CD4-positive, alpha-beta T cell treated with Interferon gamma for 1 hour (primary cell): ENCODE data around the gene ITGB2.
"Not testable (repeated sequence)": the region's sequence is repeated elsewhere in the genome, so short reads cannot be mapped to it uniquely, and the experiment has no call there.

ENCODE experiments used
- DNase-seq: peaks from one replicate; pipeline ENCODE4 v3.0.0-alpha.2; 2020

Gene ITGB2

DNA sequence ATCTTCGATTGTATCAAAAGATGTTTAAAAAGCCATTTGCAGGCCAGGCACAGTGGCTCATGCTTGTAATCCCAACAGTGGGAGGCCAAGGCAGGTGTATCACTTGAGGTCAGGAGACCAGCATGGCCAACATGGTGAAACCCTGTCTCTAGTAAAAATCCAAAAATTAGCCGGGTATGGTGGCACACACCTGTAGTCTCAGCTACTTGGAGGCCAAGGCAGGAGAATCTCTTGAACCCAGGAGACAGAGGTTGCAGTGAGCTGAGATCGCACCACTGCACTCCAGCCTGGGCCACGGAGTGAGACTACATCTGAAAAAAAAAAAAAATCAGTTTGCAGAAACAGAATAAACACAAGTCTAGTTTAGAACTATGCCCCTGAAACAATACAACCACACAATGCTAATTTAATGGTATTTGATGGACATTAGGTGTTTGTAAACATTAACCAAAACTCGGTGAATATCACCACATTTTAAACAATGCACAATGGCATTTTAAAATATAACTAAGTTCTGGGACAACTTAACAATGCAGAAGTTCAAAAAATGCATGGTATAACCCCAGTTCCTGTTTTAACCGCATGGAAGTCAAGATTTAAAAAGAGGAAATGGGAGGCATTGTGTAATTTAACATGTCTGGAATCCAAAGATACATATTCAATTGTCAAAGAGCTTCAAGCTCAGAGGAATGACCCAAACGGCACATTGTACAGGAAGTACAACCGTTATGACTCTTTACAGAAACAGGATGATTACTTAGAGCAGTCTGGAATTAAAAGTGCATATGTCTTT is 40.1 kb downstream of the ITGB2 start:
- DNase-seq, result peak; percentile 18

- not testable (repeated sequence) for DNase-seq
These were observed 41.5 kb downstream of the ITGB2 start for GRCh38 chr21:44879238-44879637.

- DNase-seq, result peak; percentile 31
These were observed 42.4 kb downstream of the ITGB2 start for GRCh38 chr21:44878053-44878982.

- no peak for DNase-seq
These were observed 43.7 kb downstream of the ITGB2 start for GRCh38 chr21:44876849-44877575.

DNA sequence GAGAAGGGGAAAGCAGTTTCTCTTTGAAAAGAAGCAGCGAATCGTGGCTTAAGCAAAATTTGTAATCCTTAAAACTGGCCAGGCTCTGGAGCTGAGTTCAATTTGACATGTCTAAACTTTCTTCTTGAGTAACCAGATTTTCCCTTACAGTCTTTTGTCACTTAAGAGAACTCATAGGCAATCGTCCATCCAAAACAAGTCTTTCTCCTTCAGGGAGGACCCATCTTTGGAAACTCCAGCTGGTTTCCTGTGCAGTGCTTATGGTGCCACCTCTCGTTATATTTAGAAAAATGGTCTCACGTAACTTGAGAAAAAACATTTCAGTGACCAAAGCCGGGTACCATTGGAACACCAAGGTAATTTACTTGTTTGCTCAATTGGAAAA is 45.4 kb downstream of the ITGB2 start:
- no peak for DNase-seq

- peak; percentile 58 for DNase-seq
These were observed 46.0 kb downstream of the ITGB2 start for GRCh38 chr21:44874497-44875315.

GRCh38 chr21:44874240-44874496 is 46.5 kb downstream of the ITGB2 start:
- DNase-seq, result no peak

DNA sequence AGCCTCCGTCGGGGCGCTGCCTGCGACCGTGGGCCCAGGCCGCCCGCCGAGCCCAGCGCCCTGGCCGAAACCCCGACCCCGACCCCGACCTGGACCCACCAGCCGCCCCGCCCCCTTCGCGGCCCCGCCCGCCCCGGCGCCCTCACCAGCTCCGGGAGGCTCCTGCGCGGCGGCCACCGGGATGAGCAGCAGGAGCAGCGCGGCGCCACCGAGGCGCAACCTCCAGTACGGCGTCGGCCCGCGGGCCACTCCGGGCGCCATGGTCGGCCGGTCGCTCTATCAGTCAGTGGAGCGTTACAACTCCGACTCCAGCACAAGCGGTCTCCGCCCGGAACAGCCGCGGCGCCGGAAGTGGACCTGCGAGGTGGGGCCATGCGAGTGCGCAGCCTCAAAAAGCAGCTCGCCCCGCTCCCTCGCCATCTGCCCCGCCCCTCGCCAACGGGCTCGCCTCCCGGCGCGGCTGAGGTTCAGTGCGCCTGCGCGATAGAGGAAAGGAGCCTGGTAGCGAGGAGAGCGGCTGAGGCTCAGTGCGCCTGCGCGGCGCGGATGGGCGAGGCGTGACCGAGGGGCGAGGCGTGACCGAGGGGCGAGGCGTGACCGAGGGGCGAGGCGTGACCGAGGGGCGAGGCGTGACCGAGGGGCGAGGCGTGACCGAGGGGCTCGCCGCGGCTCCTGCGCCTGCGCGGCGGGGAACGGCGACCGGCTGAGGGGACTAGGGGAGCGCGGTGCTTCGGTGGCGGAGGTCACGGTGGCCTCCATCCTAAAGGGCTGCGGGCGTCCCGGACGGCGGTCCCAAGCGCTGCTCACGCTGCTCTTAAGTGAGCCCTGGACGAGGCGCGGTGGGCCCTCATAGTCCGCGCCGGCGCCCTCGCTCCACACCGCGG is 47.1 kb downstream of the ITGB2 start, which contains the start of gene PTTG1IP:
Gene PTTG1IP, minus strand, starts transcription at position 335 of the 884 bp plus-strand sequence. Its CDS starts 74 bp downstream, at position 261.
- peak; percentile 99 for DNase-seq

GRCh38 chr21:44872649-44873355 is 47.9 kb downstream of the ITGB2 start:
- no peak for DNase-seq

DNA sequence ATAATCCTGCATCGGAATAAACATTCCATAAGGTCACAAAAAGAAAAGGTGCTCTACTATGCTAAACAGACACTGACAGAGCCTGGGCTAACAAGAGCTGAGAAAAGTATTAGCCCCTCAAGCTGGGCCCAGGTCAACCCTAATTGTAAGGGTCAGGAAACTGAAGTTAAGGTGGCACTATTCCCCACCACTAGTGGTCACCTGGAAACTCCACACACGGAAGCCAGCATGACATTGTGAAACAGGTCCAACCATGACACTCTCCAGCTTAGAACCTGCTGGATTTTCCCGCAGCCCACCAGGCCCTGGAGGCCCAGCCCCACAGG is 48.4 kb downstream of the ITGB2 start:
- no peak for DNase-seq

GRCh38 chr21:44871576-44872269 is 49.0 kb downstream of the ITGB2 start:
- DNase-seq, result peak; percentile 14

DNA sequence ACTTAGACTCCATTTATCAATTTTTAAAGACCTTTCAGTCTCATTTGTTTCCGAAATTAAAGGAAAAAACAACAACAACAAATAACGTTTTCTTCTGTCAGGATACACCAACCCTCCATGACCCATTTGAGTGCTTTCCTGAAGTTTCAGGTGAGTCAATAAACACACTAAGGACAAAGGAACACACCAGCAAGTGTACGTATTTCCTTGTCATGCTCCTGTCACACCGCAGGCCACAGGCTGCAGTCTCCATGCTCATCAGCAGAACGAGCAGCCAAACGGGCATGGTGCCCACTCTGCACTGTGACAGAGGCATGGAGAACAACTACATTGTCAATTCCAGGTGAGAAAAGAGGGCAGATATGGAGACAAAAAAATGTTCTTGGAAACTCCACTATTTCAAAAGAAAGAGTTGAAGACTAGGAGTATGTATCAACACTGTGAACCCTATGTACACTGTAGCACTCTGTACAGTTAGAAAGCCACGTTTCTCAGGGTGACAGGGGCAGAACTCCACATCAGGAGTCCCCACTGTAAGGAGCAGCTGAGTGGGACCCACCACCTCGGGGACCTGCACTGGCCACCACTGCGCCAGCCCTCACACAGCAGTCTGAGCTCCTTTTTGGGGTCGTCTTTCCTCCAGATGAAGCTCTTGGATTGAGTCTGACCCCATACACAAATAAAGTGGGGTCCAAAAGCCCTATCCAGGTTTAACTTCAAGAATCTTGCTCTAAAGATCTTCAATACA is 49.8 kb downstream of the ITGB2 start:
- no peak for DNase-seq

DNA sequence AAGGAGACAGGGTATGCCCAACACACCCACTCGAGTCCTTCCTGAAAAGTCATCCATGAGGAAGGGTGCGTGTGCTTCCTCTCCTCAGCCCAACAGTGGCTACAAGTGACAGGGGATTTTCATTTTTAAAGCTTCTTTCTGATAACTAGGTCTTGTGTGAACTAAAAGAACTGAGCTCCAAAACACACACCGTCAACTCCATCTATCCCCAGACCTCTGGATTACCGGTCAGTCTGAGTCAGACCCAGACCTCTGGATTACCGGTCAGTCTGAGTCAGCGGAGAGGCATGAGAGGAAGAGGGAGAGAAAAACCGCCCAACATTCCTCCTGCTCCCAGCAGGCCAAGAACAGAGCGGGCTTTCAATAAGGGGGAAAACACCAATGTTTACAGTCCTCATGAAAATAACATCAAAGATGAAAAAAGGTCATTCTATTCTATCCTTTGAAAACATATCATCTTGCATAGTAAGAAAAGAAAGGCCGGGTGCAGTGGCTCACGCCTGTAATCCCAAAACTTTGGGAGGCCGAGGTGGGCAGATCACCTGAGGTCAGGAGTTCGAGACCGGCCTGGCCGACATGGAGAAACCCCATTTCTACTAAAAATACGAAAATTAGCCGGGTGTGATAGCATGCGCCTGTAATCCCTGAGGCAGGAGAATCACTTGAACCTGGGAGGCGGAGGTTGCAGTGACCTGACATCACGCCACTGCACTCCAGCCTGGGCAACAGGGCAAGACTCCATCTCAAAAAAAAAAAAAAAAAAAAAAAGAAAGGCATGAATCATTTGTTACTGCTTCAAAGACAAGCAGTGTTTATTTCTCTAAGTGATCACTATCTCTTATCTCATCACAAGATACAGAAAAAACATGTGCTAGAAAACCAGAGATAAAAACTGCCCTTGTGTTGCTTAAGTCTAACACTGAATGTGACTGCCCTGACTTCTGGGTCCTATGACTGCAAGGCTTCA is 50.6 kb downstream of the ITGB2 start:
- no peak for DNase-seq

GRCh38 chr21:44868707-44869106 is 52.0 kb downstream of the ITGB2 start:
- DNase-seq, result no peak

- DNase-seq, result peak; percentile 40
These were observed 52.5 kb downstream of the ITGB2 start for GRCh38 chr21:44867999-44868700.

GRCh38 chr21:44867464-44867863 is 53.2 kb downstream of the ITGB2 start:
- DNase-seq, result no peak

DNA sequence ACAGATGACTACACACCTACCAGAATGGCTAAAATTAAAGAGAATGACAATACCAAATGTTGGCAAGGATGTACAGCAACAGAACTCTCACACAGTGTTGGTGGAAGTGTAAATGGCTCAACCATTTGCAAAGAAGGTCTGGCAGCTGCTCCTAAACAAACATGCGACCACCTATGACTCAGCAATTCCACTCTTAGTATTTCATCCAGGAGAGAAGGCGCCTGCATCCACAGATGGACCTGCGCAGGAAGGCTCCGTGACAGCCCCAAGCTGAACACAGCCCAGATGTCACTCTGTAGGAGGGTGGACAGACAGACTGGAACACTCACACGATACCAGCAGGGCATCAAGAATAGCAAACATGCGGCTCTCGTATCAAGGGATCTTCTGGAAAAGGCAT is 53.9 kb downstream of the ITGB2 start:
- no peak for DNase-seq
